Mammary epithelial cell (primary cell): Measurements from ENCODE around the gene CD79B.

Source experiments
- EZH2 ChIP-seq: IDR thresholded peaks from 2 replicates; pipeline ENCODE4 v1.6.1; 2012; ENCODE audit warnings: low read length, inconsistent platforms, borderline replicate concordance
- TF ChIP-seq, protein P1 (sequence below), 2 donors: IDR thresholded peaks in 1 of 2; conservative IDR thresholded peaks in 1 of 2; 2 replicates each; pipeline ENCODE4 v1.5.1; 2011 to 2012; ENCODE audit warnings: inconsistent platforms in 2 of 2, low read length in 2 of 2, mild to moderate bottlenecking in 2 of 2, control low read depth in 1 of 2, low read depth in 1 of 2; ENCODE audit not compliant: insufficient read depth in 1 of 2; ENCODE audit errors: extremely low read depth in 1 of 2

DNA sequence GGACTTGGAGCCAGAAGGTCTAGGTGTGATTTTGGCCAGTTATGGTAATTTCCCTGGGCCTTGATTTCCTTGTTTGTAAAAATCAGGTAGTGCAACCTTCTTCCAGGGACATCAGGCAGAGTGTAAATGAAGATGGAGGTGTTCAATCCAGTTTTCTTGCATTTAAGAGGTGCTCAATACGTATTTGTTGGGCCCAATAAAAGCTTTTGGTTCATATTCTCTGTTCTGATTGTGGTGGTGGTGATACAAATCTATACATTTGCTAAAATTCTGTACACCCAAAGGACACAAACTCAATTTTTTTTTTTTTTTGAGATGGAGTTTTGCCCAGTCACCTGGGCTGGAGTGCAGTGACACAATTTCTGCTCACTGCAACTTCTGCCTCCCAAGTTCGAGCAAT lies 6.0 kb downstream of the CD79B start:
- TF ChIP-seq, protein P1, sequence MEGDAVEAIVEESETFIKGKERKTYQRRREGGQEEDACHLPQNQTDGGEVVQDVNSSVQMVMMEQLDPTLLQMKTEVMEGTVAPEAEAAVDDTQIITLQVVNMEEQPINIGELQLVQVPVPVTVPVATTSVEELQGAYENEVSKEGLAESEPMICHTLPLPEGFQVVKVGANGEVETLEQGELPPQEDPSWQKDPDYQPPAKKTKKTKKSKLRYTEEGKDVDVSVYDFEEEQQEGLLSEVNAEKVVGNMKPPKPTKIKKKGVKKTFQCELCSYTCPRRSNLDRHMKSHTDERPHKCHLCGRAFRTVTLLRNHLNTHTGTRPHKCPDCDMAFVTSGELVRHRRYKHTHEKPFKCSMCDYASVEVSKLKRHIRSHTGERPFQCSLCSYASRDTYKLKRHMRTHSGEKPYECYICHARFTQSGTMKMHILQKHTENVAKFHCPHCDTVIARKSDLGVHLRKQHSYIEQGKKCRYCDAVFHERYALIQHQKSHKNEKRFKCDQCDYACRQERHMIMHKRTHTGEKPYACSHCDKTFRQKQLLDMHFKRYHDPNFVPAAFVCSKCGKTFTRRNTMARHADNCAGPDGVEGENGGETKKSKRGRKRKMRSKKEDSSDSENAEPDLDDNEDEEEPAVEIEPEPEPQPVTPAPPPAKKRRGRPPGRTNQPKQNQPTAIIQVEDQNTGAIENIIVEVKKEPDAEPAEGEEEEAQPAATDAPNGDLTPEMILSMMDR (conservative IDR thresholded peaks at IDR 0.05 in 1 of 2, IDR thresholded peaks at IDR 0.05 in 1 of 2; ENCODE audit: extremely low read depth in 1 of 2, insufficient read depth in 1 of 2, low read depth in 1 of 2, low read length in 2 of 2) = no peak
- no peak for TF ChIP-seq EZH2
